Effector CD4-positive, alpha-beta T cell (primary cell): ENCODE measurements around the gene NIPAL3.

Source experiments
- DNase-seq: peaks from one replicate; pipeline ENCODE4 v3.0.0-alpha.2; 2020

The NIPAL3 gene

DNA sequence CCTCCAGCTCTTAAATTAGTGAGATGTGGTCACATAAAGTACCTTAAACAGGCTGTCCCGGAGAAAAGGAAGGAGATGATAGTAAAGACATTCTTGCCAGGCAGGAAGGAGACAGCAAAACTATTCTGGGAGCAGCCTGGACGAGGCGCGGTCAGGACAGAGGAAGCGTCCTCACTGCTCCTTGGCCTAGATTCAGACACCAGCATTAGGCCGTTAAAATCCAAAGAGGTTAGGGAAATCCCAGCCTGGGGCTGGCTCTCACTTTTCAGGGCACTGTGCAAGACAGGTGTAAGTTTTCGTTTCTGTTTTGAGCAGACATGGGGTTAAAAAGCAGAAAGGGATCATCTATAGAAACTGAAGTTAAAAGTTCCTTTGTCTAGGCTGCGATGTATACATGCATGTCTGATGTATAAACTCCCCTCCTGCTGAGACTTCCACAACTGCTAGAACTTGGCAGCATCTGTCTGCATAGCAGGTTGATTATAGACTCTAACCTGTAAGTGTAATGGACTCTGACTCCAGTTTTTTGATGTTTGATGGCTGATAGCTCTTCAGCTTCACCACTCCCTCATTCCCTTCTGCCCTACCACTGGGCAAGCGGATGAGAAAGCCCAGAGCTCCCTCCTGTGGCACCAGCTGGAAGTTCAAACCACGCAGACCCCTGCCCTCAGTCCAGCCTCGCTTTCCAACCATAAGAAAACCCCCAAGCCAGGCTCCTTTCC is 23.6 kb upstream of the NIPAL3 start:
- DNase-seq, result peak; percentile 28

DNA sequence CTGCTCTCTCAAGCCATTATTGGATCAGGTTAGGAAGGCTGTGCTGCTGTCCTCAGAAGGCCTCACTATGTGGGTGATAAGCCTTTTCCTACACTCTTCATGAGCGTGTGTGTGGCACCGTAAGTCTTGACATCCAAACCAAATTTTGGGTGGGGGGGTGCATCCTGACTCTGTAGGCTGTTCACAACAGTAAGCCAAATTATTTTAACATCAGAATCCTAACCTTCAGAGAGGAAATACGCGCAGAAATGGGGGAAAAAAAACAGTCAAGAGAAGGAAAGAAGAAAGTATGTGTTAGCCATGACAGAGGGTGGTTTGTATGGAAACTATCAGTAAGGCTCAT is 23.0 kb upstream of the NIPAL3 start:
- DNase-seq, result no peak

DNA sequence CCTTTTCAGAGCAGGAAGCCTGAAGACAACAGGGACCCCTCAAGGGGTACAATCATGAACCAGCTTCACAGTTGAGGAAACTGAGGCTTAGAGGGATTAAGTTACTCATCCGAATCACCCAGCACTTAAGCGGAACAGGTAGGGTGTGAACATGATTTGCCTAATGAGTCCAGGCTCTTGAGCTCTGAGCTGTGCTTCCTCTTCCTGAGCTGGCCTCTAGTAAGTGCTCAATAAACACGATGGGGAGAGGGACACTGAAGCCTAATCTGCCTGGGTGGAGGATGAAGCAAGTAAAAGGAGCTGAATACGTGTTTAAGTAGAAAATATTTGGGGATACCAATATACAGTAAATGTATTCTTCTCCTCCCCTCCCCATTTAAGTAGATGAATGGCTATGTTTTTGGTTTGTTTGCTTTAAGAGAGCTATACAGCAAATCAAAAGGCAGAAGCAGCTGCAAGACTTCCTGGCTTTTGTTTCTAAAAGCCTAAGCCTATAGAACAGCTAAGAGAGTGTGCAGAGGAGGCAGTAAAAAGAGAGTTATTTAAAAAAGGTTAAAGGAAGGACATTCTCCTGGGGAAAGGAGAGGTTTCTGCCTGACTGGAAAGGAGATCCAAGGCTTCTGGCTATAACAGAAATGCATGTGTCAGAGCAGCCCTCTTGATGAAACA is 22.5 kb upstream of the NIPAL3 start:
- DNase-seq, result no peak

DNA sequence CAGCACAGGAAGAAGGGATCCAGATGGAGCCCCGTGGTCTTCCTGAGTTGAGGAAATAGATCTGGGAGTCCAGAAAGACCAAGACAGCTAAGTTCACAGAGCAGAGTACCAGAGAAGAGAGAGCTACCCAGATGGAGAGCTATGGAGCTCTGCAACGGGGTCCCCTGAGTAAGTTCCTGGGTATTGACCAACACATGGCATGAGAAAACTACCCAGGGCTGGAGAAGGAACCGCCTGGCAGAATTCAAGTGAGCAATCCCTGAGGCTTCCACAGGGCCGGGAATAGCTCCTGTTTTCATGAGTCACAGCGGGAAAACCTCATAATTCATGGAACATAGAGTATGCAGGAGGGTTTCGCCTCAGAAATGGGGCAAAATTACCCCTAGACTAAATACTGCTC is 21.7 kb upstream of the NIPAL3 start:
- DNase-seq, result no peak

DNA sequence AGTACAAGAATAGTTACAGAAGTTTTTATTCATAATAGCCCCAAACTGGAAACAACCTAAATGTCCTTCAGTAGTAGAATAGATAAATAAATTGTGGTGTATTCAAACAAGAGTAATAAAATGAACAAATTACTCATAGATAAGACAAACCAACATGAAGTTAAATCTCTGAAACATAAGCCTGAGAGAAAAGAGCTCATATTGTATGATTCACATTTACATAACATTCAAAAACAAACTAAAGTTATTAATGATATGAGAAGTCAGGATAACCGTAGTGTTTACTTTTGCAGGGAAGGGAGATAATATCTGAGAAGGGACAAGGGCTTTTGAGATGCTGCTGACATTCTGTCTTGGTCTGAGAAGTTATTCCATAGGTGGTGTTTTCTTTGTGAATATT is 15.5 kb upstream of the NIPAL3 start:
- no peak for DNase-seq

DNA sequence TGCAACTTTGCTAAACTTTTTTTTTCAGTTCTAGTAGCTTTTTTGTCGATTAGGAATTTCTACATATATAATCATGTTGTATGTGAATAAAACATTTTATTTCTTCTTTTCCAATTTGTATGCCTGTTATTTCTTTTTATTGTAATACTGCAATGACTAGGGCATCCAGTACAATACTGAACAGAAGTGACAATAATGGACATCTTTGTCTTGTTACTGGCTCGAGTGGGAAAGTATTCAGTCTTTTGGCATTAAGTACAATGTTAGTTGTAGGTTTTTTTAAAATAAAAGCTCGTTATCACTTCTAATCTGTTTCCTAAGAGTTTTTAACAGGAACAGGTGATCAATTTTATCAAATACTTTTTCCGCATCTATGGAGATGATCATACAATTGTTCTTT is 11.8 kb upstream of the NIPAL3 start:
- DNase-seq, result no peak

DNA sequence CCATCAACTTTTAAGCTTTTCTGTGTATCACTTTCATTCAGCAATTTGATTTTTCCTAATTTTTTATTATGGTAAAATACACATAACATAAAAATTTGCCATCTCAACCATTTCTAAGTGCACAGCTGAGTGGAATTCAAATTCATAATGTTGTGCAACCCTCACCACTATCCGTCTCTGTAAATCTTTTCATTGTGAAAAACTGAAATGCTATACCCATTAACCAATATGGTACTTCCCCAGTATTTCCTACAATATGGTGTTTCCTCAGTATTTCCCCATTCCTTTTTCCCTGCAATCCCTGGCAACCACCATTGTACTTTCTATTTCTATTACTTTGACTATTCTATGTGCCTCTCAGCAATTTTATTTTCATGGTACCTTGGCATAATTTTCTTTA is 8.8 kb upstream of the NIPAL3 start:
- DNase-seq, result no peak

DNA sequence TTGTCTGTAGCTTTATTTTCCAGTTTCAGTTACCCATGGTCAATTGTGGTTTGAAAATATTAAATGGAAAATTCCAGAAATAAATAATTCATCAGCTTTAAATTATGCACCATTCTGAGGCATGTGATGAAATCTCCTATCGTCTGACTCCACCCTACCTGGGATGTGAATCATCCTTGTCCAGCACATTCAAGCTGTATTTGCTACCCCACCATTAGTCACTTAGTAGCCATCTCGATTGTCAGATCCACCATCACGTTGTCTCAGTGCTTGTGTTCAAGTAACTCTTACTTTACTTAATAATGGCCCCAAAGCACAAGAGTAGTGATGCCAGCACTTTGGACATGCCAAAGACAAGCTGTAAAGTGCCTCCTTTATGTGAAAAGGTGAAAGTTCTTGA is 6.1 kb upstream of the NIPAL3 start:
- no peak for DNase-seq

DNA sequence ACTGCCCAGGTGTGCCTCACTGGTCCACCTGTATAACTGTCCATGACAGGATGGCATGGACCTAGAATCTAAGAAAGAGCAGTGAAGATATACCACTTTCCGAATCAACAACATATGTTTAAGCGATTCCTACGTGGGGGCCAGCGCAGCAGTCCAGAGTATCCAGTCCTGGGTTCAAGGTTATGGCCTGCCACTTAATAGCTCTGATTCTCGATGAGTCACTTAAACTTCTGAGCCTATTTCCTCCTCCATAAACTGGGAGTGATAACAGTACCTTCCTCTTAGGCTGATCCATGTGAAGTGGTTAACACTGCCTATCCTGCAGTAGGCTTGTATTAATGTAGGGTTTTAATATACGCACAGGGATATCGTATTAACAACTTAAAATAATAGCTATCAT is 4.9 kb upstream of the NIPAL3 start:
- DNase-seq, result no peak

DNA sequence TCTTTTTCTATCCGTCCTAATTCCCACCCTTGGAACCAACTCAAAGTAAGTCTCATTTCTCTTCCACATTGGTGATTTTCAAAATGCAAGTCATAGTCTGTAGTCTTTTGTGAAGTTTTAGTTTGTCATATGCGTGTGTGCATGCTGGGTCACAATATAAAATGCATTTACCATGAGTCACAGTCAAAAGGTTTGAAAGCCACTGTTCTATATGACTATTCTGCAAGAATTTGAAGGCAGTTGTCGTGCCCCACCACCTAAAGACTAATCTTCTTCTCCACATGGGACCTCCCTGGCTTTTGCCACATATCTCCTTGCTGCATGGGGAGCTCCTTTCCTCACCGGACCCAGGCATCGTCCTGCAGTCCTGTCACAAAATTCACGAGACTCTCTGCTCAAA is 3.6 kb upstream of the NIPAL3 start:
- no peak for DNase-seq

DNA sequence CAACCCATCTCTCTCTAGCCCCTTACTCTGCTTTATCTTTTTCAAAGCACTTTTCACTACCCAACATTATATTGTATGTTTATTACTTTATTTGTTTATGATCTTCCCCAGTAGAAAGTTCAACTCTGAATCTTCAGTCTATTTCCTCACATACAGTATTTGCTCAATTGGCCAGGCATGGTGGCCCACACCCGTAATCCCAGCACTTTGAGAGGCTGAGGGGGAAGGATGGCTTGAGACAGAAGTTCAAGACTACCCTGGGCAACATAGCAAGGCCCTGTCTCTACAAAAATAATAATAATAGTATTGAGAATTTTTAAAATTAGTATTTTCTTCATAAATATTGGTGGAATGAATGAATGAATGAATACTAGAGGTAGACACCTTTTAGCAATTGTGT is 3.2 kb upstream of the NIPAL3 start:
- no peak for DNase-seq

DNA sequence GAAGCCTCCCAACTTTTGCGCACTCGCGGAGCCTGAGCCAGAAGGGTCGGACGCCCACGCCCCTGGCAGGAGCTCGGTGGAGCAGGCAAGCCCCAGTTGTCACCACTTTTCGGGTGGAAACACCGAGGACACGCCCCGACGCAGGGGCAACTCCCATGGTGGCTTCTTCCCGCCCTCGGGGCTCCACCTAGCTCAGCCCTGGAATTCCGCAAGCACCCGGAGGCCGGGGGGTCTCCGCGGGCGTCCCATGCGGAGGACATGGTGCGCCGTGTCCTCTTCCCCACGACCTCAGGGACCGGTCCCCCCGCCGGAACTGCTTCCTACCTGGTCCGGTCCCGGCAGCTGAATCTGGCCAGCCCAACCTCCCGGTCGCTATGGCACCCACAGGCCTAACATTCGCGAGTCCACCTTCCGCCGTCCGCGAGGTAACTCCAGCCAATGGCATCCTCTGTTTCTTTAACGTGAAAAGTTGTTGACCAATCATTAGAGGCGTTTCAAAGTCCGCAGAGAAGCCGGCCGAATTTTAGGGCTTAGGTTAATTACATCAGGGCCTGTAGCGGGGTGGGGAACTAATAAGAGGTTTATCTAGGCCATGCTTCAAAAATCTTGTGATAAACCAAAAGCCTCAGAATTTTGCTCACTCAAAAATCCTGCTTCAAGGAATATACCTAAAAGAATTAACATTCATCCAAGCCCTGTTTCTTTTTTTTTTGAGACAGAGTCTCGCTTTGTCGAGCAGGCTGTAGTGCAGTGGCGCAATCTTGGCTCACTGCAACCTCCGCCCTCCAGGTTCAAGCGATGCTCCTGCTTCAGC is 2.0 kb upstream of the NIPAL3 start, which contains the start of gene STPG1:
TSS of gene STPG1 (minus strand) at position 433 of the 814 bp plus-strand sequence. CDS start 12,394 bp downstream, outside the sequence.
- DNase-seq, result peak; percentile 45

DNA sequence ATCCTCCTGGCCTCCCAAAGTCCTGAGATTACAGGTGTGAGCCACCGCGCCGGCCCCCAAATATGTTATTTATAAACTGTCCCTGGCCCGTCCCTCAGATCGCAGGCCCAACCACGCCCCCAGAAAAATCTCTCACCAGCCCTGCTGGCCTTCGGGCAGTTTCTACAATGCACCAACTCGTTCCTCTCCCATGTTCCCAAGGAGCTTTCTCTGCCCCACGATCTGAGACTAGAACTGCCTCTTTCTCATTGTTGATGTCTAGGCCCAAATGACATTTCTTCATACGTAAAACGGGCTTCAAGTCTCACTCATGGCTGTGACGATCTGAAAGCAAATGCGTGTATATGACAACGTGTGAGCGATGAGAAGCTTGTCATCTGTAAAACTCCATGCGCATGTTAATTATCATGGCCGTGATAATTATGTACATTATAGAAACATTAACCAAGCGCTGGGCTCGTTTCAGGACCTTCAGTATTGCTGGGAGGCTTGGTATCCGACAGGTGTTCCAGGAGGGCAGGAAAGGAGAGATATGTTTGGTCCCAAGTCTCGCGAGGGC is 748 bp upstream of the NIPAL3 start:
- no peak for DNase-seq

DNA sequence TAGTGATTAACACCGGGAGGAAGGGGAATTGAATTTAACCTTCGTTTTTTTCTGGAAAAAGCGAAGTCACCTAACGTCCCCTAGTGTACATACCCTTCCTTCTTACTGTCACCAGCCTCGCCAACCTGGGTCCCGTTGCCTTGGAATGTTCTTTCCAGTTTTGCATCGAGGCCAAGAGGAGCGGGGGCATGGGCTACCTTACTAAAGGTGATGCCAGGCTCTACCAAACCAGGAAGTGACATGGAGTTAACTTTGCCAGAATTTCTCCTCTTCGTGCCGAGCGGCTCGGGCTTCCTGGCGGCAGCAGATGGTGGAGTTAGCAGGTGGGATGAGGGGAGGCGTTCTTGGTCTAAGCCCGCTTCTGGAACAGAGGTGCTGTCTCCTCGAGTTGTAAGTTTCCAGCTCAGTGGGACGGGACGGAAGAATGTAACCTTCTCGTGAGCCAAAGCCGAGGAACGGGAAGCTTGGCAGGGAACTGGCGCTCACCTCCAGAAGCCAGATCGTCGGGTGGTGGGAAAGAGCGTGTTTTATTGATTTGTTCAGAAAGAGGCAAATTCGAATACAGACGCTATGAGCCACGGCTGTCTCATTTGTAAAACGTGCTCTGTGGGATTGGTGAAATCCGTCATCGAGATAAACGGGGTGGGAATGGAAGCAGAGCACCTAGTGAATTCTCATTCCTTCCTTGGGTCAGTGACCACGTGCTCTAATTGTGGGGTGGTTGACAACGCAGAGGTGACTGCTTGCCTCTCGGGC is 486 bp downstream of the NIPAL3 start:
- no peak for DNase-seq

DNA sequence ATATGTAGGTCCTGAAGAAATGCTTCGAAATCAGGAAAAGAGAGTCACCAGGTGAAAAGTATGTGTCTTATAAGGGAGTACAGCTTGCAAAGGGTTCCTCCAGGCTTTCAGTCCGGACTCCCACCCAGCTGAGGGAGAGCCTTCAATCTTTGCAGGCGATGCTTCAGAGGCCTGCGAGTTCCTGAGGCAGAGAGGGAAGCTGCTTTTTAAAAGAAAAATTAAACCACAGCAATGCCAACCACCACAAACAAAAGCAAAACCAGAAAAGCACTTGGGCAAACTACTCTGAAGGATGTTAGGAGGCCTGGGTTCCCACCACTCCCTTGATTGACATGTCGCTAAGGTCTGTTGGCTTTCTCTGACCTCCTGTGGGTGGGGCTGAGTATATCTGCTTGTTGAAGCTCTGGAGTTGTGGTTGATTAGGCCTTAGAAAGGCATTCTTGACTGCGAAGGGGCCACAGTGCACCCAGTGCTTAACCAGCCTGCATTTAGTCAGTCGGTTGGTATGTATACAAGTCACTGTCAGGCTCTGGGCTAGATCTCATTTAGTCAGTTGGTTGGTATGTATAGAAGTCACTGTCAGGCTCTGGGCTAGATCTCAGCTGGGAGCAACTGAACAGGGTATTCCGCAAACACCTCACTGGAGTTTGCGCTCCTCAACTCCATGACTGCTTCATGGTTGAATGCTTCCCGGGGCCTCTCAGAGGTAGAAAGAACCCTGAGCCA is 1.2 kb downstream of the NIPAL3 start:
- DNase-seq, result peak; percentile 24

DNA sequence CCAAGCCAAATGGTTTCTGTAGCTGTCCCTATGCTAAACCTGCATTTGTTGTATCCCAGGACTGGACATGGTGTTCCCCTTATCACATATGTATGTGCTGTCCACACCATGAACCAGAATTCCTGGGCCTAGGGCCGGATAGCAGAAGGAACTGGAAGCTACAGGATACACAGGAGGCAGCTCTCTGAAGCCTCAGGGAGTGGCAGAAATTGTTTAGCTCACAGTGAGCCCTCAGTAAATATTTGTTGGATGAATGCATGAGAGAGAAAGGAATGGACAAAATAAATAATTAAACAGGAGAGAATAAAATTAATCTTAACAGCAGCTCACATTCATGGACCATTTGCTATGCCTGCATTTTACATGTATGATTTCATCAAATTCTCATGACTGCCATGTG is 2.1 kb downstream of the NIPAL3 start:
- no peak for DNase-seq

DNA sequence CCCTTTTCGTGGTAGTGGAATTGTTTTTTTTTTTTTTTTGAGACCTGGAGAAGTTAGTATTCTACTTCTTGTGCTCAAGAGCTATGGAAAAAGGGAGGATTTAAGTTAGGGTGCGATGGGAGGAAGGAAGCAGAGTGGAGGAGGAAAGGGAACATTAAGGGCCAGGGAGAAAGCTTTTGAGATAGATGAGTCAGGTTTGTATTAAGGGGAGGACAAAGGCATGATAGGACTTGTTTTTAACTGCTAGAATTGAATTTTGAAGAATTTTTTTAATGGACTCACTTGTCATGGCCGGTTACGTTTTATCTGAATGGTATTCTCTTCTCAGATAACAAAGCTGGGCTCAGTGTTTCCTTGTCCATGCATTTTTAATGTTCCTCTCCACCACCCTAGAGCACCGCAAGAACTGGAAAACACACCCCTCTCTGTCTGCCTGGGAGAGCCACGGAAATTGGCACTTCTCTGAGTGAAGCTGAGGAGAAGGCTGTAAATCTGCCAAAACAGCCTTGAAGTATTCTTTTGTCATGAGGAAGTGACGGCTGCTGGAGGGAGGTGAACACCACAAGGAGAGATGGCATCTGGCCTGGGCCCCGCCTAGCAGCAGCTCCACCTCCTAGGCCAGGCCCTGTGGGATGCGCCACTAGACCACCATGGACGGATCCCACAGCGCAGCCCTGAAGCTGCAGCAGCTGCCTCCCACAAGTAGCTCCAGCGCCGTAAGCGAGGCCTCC is 3.5 kb downstream of the NIPAL3 start:
- DNase-seq, result no peak

DNA sequence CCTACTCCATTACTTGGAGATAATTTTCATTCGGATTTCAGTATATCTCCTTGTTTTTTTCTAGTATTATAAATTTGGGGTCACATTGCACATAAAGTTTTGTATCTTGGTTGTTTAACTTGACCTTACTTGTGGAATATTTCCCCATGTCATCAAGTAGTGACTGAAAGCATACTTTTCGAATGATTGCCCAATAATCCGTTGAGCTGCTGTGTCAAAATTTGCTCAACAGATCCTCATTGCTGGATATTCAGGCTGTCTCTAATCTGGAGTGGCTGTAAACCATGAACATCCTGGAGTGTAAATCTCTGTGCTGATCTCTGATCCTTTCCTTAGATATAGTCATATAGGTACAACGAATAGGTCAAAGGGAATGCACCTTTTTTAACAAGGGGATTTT is 4.9 kb downstream of the NIPAL3 start:
- DNase-seq, result no peak

DNA sequence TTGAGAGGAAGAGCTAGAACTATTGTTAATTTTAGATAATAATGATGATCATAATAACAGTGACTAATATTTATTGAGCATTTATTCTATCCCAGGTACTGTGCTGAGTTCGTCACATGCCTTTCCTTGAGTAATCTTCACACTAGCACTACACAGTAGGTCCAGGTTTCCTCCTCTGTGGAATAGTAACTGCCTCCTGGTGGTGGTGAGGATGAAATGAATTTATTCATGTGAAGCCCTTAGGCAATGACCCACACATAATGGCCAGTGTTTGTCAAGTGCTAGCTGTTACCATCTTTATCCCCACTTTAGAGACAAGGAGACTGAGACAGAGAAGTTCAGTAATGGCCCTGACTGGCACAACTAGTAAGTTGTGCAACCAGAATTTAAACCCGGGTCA is 5.9 kb downstream of the NIPAL3 start:
- no peak for DNase-seq

DNA sequence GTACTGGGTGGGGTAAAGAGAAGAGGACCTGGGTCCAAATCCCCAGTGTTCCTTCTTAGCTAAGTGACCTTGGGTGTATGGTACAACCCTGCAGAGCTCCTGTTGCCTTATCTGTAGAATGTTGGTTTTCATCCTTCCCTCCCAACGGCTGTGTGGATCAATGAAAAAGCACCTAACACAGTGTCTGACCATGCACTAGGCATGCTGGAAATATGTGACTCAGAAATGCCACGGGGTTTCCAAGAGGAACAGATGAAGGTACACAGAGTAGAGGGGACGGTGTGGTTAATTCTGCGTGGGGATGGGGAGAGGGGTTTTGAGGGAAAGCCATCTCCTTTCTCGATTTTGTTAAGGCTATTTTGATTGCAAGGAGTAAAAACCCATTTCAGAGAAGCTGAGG is 8.6 kb downstream of the NIPAL3 start:
- DNase-seq, result no peak

DNA sequence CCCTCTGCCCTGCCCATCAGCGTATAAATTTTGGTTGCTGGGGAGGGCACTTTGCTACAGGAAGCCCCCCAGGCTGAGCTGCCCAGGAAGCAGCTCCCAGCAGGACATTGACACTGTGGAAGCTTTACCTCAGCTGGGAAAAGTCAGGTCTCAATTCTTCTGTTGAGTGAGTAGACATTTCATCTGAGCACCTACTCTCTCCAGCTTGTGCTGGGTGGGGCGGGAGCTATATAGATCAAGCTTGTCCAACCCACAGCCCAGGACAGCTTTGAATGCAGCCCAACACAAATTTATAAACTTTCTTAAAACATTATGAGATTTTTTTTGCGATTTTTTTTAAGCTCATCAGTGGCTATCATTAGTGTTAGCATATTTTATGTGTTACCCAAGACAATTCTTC is 9.4 kb downstream of the NIPAL3 start:
- no peak for DNase-seq
